ENCODE results near the gene SLC2A2. TPM values are rescaled to one million over a fixed set of nuclear protein-coding genes. Genes with fewer than 3 reads are reported as not detected.

The SLC2A2 gene
- 15.0 TPM for total RNA-seq

GRCh38 chr3:171026597-171027293, at the start of gene SLC2A2:
TSS of gene SLC2A2 (minus strand) at chr3:171026720. CDS start at chr3:171026670, 50 bp downstream.

Small RNAs within 50 kb of the gene (small RNA-seq; reads per million reads assigned to genes)
- gene RNU1-70P (ENCODE audit: low replicate concordance), result not detected

Other genes starting within 250 kb of the SLC2A2 start
- 22.9 TPM for gene RPL22L1, start 156.5 kb downstream of the SLC2A2 start, total RNA-seq
- gene EIF5A2, start 118.1 kb downstream of the SLC2A2 start, total RNA-seq, result 4.9 TPM

All from metanephros (tissue), 2 donors.